Hematopoietic multipotent progenitor cell treated with erythropoietin and hydrocortisone succinate and interleukin-3 and kit ligand, for 4 days (in vitro differentiated cells): ENCODE results near the gene SNX10.
A peak's percentile ranks its signal among the peaks of the same experiment; 100 is the strongest.
"Not testable (repeated sequence)": the region's sequence is repeated elsewhere in the genome, so short reads cannot be mapped to it uniquely, and the experiment has no call there.

Experiments
- DNase-seq: peaks from one replicate; pipeline ENCODE4 v3.0.0-alpha.2; 2015

The SNX10 gene

GRCh38 chr7:26291699-26292538, at the start of gene SNX10:
Gene SNX10, plus strand, starts transcription at chr7:26291862. Its CDS starts 54,581 bp downstream, at chr7:26346443.
- DNase-seq: peak; percentile 89

- DNase-seq: no peak
Measured at GRCh38 chr7:26245150-26245549, 46.5 kb upstream of the SNX10 start.

GRCh38 chr7:26250239-26250638, 41.4 kb upstream of the SNX10 start:
- no peak for DNase-seq

- DNase-seq: not testable (repeated sequence)
Measured at GRCh38 chr7:26261866-26262265, 29.8 kb upstream of the SNX10 start.

GRCh38 chr7:26265065-26265464, 26.6 kb upstream of the SNX10 start:
- DNase-seq: no peak

- DNase-seq: no peak
Measured at GRCh38 chr7:26265499-26266075, 26.1 kb upstream of the SNX10 start.

- DNase-seq: no peak
Measured at GRCh38 chr7:26267601-26268166, 24.0 kb upstream of the SNX10 start.

GRCh38 chr7:26275213-26275612, 16.4 kb upstream of the SNX10 start:
- DNase-seq: no peak

GRCh38 chr7:26278770-26279169, 12.9 kb upstream of the SNX10 start:
- peak; percentile 81 for DNase-seq

GRCh38 chr7:26279405-26279804, 12.3 kb upstream of the SNX10 start:
- peak; percentile 44 for DNase-seq

GRCh38 chr7:26280097-26280496, 11.6 kb upstream of the SNX10 start:
- no peak for DNase-seq

- DNase-seq: no peak
Measured at GRCh38 chr7:26280723-26281122, 10.9 kb upstream of the SNX10 start.

GRCh38 chr7:26284477-26284876, 7.2 kb upstream of the SNX10 start:
- DNase-seq: no peak

- DNase-seq: peak; percentile 60
Measured at GRCh38 chr7:26284995-26285632, 6.5 kb upstream of the SNX10 start.

- DNase-seq: no peak
Measured at GRCh38 chr7:26286157-26286556, 5.5 kb upstream of the SNX10 start.

- DNase-seq: not testable (repeated sequence)
Measured at GRCh38 chr7:26288126-26288525, 3.5 kb upstream of the SNX10 start.

- no peak for DNase-seq
Measured at GRCh38 chr7:26291251-26291650, 411 bp upstream of the SNX10 start.

GRCh38 chr7:26292768-26293560, 1.3 kb downstream of the SNX10 start:
- no peak for DNase-seq

- DNase-seq: peak; percentile 77
Measured at GRCh38 chr7:26293569-26294308, 2.1 kb downstream of the SNX10 start.

GRCh38 chr7:26295015-26295414, 3.4 kb downstream of the SNX10 start:
- no peak for DNase-seq

- no peak for DNase-seq
Measured at GRCh38 chr7:26295586-26295985, 3.9 kb downstream of the SNX10 start.

GRCh38 chr7:26298472-26299058, 6.9 kb downstream of the SNX10 start:
- DNase-seq: no peak
